ELF-1 (cell line): ENCODE results near the gene HOXC6.

Source experiments
- DNase-seq: peaks from one replicate; pipeline ENCODE4 v3.0.0-alpha.2; 2016; ENCODE audit warnings: low read depth, low spot score

HOXC6 gene

GRCh38 chr12:53990311-53991076, 37.7 kb upstream of the HOXC6 start:
- no peak for DNase-seq

DNA sequence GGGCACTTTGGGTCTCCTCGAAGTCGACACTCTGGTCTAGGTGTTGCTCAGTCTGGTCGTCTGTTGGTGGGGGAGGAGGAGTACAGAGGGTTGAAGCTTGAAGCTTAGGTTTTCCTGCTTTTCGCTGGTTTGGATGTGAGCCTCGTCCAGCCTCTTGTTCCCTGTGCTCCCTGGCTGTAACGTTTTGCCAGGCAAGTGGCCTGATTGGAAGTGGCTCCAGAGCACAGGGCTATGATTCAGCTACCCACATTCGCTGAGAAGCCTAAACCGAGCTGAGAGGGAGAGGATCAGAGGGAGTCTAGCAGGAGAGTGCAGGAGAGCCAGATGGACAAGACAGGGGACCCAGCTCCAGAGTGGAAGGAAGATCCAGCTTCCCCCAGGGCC, 37.2 kb upstream of the HOXC6 start:
- no peak for DNase-seq

GRCh38 chr12:53992377-53992889, 35.8 kb upstream of the HOXC6 start:
- no peak for DNase-seq

- no peak for DNase-seq
Measured at GRCh38 chr12:53993162-53994008, 34.9 kb upstream of the HOXC6 start.

- no peak for DNase-seq
Measured at GRCh38 chr12:53994009-53994263, 34.3 kb upstream of the HOXC6 start.

GRCh38 chr12:53994264-53995001, 33.8 kb upstream of the HOXC6 start:
- no peak for DNase-seq

DNA sequence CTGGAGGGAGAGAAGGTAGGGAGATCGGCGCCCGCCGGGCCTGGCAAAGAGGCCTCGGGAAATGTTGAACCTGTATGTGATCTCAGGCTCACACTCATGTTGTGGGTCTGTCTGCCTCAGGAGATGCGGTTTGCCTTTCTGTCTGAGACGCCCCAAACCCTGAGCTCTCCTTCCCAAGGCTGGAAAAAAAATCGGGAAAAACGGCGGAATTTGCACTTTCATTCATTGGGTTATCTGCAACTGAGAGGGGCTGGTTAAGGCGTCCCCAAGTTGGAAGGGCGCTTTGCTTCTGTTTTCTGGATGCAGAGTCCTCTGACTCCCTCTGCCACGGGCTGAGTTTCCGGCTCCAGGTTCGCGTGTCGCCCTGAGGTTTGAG, 33.2 kb upstream of the HOXC6 start:
- DNase-seq: no peak

DNA sequence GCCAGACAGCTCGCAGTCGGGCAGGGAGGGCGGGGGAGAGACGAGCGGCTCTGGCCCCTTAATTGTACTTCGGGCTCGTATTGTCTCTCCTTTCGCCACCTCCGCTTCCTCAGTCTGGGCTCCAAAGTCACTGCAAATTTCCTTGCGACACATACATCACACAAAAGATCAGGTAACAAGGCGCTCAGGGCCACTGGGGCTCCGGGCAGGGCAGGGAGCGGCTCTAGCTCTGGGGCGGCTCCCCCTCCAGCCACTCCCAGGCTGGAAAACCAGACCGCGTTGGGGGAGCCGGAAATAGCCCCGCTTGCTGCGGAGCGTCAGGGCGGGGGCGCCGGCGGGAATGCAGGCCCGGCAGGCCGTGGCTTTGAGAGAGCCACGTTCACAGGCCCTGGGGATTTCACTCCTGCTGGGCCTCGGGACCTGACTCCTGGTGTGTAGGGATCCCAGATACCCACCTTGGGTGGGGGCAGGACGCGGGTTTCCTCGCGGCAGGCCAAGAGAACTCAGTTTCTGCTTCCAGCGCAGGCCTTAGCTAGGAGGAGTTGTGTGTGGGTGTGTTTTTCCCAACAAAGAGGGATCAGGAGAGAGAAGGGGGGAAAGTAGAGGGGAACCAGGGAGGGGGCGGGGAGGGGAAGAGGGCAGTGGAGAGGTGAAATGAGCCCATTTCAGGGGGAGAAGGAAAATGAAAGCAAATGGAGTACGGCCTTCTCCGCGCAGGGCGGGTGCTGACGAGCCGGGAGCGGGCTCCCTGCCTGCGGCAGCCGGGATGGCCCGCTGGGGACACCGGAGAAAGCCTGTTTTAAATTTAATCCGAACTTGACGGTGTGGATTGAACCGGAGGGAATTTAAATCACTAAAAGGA, 32.6 kb upstream of the HOXC6 start:
- no peak for DNase-seq

DNA sequence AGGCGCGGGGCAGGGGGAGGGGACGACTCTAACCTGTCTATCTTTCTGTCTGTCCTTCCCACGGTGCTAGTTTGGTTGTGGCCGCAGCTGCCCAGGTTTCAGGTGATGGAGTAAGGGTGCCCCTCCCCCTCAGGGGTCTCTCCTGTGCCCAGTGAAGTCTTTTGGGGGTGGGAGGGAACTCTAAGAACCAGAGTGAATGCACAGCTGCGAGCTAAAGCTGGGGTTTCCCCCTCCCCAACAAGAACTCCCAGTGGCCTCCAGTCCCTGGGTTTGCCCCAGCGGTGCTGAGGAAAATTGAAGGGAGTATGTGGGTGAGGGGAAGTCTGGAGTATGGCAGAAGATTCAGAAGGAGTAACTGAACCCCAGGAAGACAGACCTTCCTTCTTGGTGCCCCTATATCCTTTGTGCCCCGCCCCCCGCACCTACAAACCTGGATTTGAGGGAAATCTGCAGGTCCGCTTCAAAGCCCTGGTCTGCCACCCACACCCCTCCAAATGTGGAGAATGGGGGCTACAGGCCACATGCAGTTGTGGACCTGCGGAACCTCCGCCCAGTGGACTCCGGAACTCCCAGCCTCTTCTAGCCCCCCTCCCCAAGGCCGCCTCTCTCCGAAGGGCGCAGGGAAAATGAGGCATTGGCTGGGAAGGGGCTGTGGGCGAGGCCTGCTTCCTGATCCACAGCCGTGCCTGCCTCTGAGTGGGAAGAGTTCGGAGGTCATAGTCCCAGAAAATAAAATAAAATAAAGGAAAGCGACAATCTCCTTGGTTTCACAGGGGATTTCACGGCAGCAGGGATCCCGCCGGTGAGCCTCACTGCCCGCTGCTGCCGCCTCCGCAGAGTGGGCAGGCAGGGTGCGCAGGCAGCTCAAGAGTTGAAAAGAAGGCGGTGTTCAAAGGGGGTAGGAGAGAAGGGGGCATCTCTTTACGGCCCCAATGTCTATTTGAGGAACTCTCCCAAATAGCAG, 31.7 kb upstream of the HOXC6 start:
- DNase-seq: no peak

GRCh38 chr12:53997204-53998109, 30.8 kb upstream of the HOXC6 start:
- DNase-seq: no peak

DNA sequence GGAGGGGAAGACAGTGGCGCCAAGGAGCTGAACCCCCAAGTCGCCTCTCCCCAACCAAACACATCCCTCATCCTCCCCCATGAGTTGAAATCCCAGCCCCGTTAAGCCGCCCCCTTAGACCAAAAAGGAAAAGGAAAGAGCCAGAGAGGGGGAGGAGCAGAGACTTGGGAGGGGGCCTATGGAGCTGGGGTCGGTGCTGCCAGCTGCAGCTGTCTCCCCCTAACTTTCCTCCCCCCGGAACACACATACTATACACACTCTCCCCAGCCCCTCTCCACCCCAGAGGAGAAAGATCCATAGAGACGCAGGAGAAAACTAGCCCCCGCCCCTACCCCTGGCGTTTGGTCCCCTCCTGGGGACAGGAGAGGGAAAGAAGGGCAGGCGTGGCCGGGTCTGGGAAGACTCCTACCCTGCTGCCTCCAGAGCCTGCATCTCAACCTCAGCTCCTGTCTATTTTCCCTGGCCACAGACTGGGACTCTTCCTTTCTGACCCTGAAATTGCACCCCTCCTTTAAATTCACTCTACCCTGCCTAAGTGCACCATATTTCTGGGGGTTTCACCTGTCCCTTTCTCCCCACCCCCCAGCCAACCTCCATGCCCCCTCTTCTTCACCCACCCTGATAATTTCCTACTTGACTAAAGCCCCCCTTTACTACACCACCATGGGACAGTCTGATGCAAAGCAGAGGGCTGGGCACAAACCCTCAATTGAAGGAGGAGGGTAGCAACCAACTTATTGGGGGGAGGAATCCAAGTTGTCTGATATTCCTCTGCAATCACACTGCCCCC, 29.9 kb upstream of the HOXC6 start:
- no peak for DNase-seq

GRCh38 chr12:53998900-53999236, 29.4 kb upstream of the HOXC6 start:
- no peak for DNase-seq

DNA sequence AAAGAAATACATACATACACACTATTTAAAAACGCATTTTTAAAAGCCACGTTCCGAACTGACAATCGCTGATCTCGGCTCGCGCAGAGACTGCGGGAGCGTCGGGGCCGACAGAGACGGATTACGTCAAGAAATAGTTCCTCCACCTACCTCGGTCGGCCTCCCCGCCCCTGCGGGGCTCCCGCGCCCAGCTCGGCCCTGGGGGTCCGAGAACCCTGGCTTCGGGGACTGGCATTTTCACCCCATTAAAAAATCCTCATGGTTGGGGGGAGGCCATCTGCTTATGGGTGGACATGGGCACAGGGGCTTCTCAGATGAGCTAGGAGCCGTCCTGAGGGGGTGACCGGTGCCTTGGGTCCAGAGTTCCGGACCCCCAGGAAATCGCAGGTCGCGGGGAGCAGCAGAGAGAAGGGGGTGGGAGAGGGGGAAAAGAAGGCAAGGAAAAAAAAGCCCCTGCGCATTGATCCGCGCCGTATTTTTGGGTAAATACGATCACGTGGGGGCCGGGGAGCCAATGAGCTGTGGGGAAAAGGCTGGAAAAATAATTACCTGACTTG, 28.6 kb upstream of the HOXC6 start:
- DNase-seq: no peak

GRCh38 chr12:54000116-54001114, 27.8 kb upstream of the HOXC6 start, which contains the start of gene HOXC9:
Gene HOXC9, plus strand, starts transcription at chr12:54000161. Its CDS starts 28 bp downstream, at chr12:54000189.
- no peak for DNase-seq

GRCh38 chr12:54001283-54002187, 26.7 kb upstream of the HOXC6 start:
- no peak for DNase-seq
